HG02759 (cell line): ENCODE data around the gene BIRC6.
"Not testable (repeated sequence)": the region's sequence is repeated elsewhere in the genome, so short reads cannot be mapped to it uniquely, and the experiment has no call there.

Source experiments
- ATAC-seq: cut with Tn5 transposase; IDR thresholded peaks from one replicate; pipeline ENCODE4 v1.9.1; 2021; ENCODE audit warnings: mild to moderate bottlenecking, moderate library complexity; ENCODE audit not compliant: unreplicated experiment

Gene BIRC6

GRCh38 chr2:32611366-32611765 is 254.5 kb downstream of the BIRC6 start:
- ATAC-seq, result no peak

GRCh38 chr2:32611771-32612170 is 254.9 kb downstream of the BIRC6 start:
- no peak for ATAC-seq

GRCh38 chr2:32614084-32614483 is 257.3 kb downstream of the BIRC6 start:
- no peak for ATAC-seq

GRCh38 chr2:32617599-32618189 is 260.9 kb downstream of the BIRC6 start:
- no peak for ATAC-seq

GRCh38 chr2:32622570-32623310 is 265.9 kb downstream of the BIRC6 start:
- ATAC-seq, result no peak

GRCh38 chr2:32623311-32623706 is 266.5 kb downstream of the BIRC6 start:
- no peak for ATAC-seq

GRCh38 chr2:32624812-32625211 is 268.0 kb downstream of the BIRC6 start:
- no peak for ATAC-seq

GRCh38 chr2:32626639-32627221 is 269.9 kb downstream of the BIRC6 start:
- no peak for ATAC-seq

GRCh38 chr2:32627441-32627813 is 270.6 kb downstream of the BIRC6 start:
- ATAC-seq, result peak; percentile 43

GRCh38 chr2:32627814-32628579 is 271.2 kb downstream of the BIRC6 start, which contains the start of gene TTC27:
Gene TTC27 (plus strand): TSS chr2:32628050. CDS start chr2:32628293, 243 bp downstream.
- peak; percentile 100 for ATAC-seq

- no peak for ATAC-seq
These were observed 275.3 kb downstream of the BIRC6 start for GRCh38 chr2:32632089-32632488.

- no peak for ATAC-seq
These were observed 276.2 kb downstream of the BIRC6 start for GRCh38 chr2:32633040-32633439.

GRCh38 chr2:32638548-32638947 is 281.7 kb downstream of the BIRC6 start:
- not testable (repeated sequence) for ATAC-seq

GRCh38 chr2:32641180-32641579 is 284.4 kb downstream of the BIRC6 start:
- ATAC-seq, result no peak

- no peak for ATAC-seq
These were observed 290.4 kb downstream of the BIRC6 start for GRCh38 chr2:32647180-32647651.

GRCh38 chr2:32652555-32653209 is 295.9 kb downstream of the BIRC6 start:
- no peak for ATAC-seq

- no peak for ATAC-seq
These were observed 299.2 kb downstream of the BIRC6 start for GRCh38 chr2:32656069-32656468.

GRCh38 chr2:32663864-32664263 is 307.0 kb downstream of the BIRC6 start:
- no peak for ATAC-seq

GRCh38 chr2:32666704-32667103 is 309.9 kb downstream of the BIRC6 start:
- ATAC-seq, result no peak

GRCh38 chr2:32668254-32668653 is 311.4 kb downstream of the BIRC6 start:
- no peak for ATAC-seq
